ENCODE data around the gene IL2RA.

IL2RA gene

GRCh38 chr10:5971886-5972285 is 90.3 kb downstream of the IL2RA start:
- Mint-ChIP-seq H3K9me3 (no peaks in the 10 kb centered on the region), H3K4me3 (no peak overlapping the region), H3K27me3 (ENCODE audit: low read depth) (peaks cover 55% of the 10 kb centered on the region), H3K27ac (no peak overlapping the region), H3K36me3 (ENCODE audit: low read depth) (no peaks in the 10 kb centered on the region), H3K4me1 (no peaks in the 10 kb centered on the region)
- TF ChIP-seq, protein P1, sequence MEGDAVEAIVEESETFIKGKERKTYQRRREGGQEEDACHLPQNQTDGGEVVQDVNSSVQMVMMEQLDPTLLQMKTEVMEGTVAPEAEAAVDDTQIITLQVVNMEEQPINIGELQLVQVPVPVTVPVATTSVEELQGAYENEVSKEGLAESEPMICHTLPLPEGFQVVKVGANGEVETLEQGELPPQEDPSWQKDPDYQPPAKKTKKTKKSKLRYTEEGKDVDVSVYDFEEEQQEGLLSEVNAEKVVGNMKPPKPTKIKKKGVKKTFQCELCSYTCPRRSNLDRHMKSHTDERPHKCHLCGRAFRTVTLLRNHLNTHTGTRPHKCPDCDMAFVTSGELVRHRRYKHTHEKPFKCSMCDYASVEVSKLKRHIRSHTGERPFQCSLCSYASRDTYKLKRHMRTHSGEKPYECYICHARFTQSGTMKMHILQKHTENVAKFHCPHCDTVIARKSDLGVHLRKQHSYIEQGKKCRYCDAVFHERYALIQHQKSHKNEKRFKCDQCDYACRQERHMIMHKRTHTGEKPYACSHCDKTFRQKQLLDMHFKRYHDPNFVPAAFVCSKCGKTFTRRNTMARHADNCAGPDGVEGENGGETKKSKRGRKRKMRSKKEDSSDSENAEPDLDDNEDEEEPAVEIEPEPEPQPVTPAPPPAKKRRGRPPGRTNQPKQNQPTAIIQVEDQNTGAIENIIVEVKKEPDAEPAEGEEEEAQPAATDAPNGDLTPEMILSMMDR (IDR thresholded peaks at IDR 0.05; ENCODE audit: unreplicated experiment in 3 of 3) = no peak

DNA sequence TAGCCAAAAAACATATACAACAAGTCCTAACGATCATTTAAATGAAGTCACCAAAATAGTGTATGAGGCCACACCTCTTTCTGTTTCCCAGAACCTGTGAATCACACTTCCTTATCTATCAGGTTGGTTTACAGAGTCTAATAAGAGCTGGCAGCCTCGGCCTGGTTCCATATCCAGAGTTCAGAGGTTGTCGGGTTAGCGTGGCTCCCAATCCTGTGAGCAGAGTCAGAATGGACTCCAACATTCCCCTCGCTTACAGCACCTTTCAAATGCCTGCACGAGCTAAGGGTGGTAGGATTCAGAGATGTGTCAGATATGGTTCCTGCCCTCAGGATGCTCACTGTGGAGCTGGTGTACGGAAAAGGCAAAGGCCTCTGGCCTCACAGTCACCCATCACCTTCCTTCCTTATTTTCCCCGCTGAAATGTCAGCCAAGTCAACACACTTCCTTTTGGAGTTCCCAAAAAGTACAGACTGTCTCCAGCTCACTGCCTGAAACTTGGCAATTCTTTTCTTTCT is 90.8 kb downstream of the IL2RA start:
- H3K4me3 Mint-ChIP-seq = no peak overlapping the region
- no peaks in the 10 kb centered on the region for H3K36me3 Mint-ChIP-seq (ENCODE audit: low read depth)
- H3K9me3 Mint-ChIP-seq = no peaks in the 10 kb centered on the region
- TF ChIP-seq, protein P1 (IDR thresholded peaks at IDR 0.05; ENCODE audit: unreplicated experiment in 3 of 3) = no peak
- H3K4me1 Mint-ChIP-seq = no peaks in the 10 kb centered on the region
- no peak overlapping the region for H3K27ac Mint-ChIP-seq
- peaks cover 50% of the 10 kb centered on the region for H3K27me3 Mint-ChIP-seq (ENCODE audit: low read depth)

DNA sequence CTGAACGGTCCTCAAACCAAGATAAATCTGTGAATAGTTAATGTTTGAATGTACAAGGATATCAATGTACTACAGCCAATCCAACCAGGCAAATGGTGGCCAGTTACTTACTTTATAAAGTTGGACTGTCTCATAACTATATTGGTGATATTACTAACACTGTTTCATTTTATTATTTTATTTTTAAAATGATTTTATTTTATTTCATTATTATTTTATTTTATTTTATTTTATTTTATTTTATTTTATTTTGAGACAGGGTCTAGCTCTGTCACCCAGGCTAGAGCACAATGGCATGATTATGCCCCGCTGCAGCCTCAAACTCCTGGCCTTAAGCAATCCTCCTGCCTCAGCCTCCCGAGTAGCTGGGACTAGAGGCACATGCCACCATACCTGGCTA is 91.6 kb downstream of the IL2RA start:
- Mint-ChIP-seq H3K4me1 (no peaks in the 10 kb centered on the region), H3K27me3 (ENCODE audit: low read depth) (peaks cover 41% of the 10 kb centered on the region), H3K9me3 (no peaks in the 10 kb centered on the region), H3K27ac (no peak overlapping the region), H3K36me3 (ENCODE audit: low read depth) (no peaks in the 10 kb centered on the region), H3K4me3 (no peak overlapping the region)
- TF ChIP-seq, protein P1 (IDR thresholded peaks at IDR 0.05; ENCODE audit: unreplicated experiment in 3 of 3) = no peak

GRCh38 chr10:5970066-5970465 is 92.1 kb downstream of the IL2RA start:
- Mint-ChIP-seq H3K4me1 (no peaks in the 10 kb centered on the region), H3K27ac (no peak overlapping the region), H3K9me3 (no peaks in the 10 kb centered on the region), H3K4me3 (no peak overlapping the region), H3K27me3 (ENCODE audit: low read depth) (peaks cover 41% of the 10 kb centered on the region), H3K36me3 (ENCODE audit: low read depth) (no peaks in the 10 kb centered on the region)
- TF ChIP-seq, protein P1 (IDR thresholded peaks at IDR 0.05; ENCODE audit: unreplicated experiment in 3 of 3) = no peak

- Mint-ChIP-seq H3K27me3 (ENCODE audit: low read depth) (peaks cover 37% of the 10 kb centered on the region), H3K4me1 (no peaks in the 10 kb centered on the region), H3K36me3 (ENCODE audit: low read depth) (no peaks in the 10 kb centered on the region), H3K9me3 (no peaks in the 10 kb centered on the region), H3K4me3 (no peak overlapping the region), H3K27ac (no peak overlapping the region)
- TF ChIP-seq, protein P1 (IDR thresholded peaks at IDR 0.05; ENCODE audit: unreplicated experiment in 3 of 3) = no peak
Observed at GRCh38 chr10:5968681-5969453, 93.3 kb downstream of the IL2RA start.
